GM18907 (cell line): ENCODE data around the gene LYZL1.
"Not testable (repeated sequence)": the region's sequence is repeated elsewhere in the genome, so short reads cannot be mapped to it uniquely, and the experiment has no call there.

Experiments used
- ATAC-seq: cut with Tn5 transposase; IDR thresholded peaks from one replicate; pipeline ENCODE4 v1.9.1; 2021; ENCODE audit warnings: mild to moderate bottlenecking, moderate library complexity; ENCODE audit not compliant: unreplicated experiment

Gene LYZL1

GRCh38 chr10:29304995-29305335 lies 16.1 kb downstream of the LYZL1 start:
- ATAC-seq = no peak

DNA sequence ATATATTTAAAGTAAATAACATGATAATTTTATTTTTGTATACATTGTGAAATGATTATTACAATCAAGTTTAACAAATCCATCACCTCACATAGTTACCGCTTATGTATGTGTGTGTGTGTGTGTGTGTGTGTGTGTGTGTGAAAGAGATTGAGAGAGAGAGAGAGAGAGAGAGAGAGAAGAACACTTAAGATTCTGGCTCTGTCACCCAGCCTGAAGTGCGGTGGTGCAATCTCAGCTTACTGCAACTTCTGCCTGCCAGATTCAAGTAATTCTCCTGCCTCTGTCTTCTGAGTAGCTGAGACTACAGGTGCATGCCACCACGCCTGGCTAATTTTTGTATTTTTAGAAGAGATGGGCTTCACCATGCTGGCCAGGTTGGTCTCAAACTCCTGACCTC lies 17.8 kb downstream of the LYZL1 start:
- ATAC-seq = no peak

GRCh38 chr10:29308142-29308541 lies 19.3 kb downstream of the LYZL1 start:
- not testable (repeated sequence) for ATAC-seq

GRCh38 chr10:29309465-29309864 lies 20.6 kb downstream of the LYZL1 start:
- ATAC-seq = no peak

- not testable (repeated sequence) for ATAC-seq
Observed at GRCh38 chr10:29310463-29310862, 21.6 kb downstream of the LYZL1 start.

- ATAC-seq = no peak
Observed at GRCh38 chr10:29313071-29313470, 24.2 kb downstream of the LYZL1 start.

- ATAC-seq = no peak
Observed at GRCh38 chr10:29314726-29315125, 25.9 kb downstream of the LYZL1 start.

GRCh38 chr10:29315814-29316213 lies 26.9 kb downstream of the LYZL1 start:
- ATAC-seq = no peak

- ATAC-seq = no peak
Observed at GRCh38 chr10:29316308-29317026, 27.6 kb downstream of the LYZL1 start.

- no peak for ATAC-seq
Observed at GRCh38 chr10:29317027-29317420, 28.2 kb downstream of the LYZL1 start.

DNA sequence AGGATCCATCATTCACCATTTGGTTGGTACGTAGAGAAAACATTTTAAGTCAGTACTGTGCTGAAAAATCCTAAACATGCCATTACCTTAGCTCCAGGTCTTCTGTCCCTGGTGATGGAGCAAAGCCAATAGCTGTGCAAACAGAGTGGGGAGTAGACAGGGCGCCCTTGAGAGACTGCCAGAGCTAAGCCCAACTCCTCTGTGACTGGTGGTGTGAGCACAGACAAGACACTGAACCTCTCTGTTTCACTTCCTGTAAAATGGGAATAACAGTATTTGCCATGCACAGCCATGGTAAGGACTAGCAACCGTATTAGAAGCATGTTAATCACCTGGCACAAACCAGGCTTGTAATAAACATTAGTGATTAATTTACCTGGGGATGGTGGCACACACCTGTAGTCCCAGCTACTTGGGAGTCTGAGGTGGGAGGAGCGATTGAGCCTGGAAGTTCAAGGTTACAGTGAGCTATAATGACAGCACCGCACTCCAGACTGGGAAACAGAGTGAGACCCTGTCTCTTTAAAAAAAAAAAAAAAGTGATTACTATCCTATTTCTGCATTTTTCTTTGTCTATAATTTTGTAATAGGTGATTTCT lies 28.7 kb downstream of the LYZL1 start:
- no peak for ATAC-seq

- not testable (repeated sequence) for ATAC-seq
Observed at GRCh38 chr10:29318141-29319071, 29.5 kb downstream of the LYZL1 start.

GRCh38 chr10:29319205-29319781 lies 30.4 kb downstream of the LYZL1 start:
- ATAC-seq = no peak

DNA sequence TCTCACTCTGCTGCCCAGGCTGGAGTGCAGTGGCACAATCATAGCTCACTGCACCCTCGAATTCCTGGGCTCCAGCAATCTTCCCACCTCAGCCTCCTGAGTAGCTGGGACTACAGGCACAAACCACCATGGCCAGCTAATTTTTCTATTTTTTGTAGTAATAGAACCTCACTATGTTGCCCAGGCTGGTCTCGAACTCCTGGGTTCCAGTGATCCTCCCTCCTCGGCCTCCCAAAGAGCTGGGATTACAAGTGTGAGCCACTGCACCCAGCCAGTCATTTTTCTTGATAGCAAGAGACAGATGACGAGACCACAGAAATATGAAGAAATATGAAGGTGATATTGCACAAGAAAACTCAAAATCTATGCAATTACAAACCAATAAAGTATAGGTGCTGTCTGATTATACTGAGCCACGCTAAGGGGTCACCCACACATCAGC lies 31.8 kb downstream of the LYZL1 start:
- not testable (repeated sequence) for ATAC-seq

DNA sequence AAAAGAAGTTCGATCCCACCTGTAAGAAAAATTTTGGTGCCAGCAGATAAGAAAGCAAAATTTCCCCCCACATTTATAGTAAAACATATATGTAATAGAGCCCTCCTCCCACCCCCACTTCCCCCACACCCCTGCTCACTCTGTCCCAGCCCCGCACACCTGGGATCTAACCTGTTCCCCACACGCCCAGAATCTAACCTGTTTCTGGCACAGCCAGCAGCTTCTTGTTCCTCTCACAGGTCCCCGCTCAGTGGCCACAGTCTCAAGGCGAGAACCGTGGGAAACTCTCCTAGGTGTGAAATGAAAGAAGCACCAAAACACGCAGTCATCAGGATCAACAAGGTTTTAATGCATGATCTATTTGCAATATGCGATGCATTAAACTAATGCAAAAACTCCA lies 32.8 kb downstream of the LYZL1 start:
- ATAC-seq = no peak

DNA sequence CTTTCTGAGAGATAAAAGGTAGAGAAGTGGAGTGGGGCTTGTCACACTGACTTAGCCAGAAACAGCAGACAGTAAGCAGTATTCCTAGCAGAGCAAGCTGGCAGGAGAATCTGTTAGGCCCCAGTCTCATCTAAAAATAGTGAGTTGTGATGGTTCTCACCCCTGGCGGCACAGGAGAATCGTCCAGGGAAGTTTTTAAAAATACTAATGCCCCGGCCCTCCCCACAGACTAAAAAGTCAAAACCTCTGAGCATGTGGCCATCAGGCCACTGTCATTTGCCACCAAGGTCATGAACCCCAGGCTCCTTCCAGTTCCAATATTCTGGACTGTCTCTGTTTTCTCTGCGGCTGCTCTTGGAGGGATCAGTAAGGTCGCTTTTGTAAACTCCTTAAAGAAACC lies 34.0 kb downstream of the LYZL1 start:
- no peak for ATAC-seq

DNA sequence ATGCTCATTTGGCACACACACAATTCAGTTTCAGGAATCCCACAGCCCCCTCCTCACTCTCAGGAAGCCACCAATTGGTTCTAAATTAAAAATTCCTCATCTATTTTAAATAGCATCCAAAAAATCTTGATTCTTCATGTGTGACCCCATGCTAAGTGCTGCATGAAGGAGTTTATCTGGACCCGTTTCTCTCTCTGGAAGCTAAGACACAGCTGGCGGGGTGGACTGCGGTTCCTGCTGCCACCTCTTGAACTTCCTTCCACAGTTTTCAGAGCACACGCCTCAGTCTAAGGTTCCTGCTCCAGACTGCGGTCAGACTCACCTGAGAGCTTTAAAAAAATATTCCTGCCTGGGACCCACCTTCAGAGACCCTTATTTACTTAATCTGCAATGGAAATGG lies 34.5 kb downstream of the LYZL1 start:
- no peak for ATAC-seq

DNA sequence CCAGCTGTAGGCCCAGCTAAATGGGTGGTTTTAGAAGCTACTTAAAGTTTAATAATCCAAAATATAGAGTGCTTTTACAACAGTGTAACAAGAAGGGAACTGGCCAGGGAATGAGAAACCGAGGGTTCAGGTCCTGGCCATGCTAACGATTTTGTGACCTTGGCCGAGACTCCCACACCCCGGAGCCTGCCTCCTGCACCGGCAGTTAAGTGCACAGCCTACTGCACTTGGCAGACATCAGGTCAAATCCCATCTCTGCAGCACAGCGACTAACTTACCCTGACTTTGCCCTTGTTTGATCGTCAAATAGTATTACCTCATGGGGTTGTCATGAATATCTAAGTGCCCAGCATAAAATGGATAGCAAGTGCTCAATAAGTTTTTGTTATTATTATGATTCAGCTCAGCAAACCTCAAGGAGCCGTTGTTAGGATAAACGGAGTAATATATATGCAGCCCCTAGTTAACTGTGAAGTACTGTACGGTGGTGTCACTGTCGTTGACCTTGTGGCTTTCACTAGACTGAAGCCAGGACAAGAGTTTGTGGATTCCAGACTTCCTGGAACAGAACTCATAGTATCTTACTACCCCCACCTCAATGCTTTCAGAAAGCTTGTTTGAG lies 35.5 kb downstream of the LYZL1 start:
- ATAC-seq = no peak

GRCh38 chr10:29326299-29326698 lies 37.4 kb downstream of the LYZL1 start:
- ATAC-seq = no peak

- no peak for ATAC-seq
Observed at GRCh38 chr10:29326886-29327745, 38.2 kb downstream of the LYZL1 start.
